CD4-positive, alpha-beta T cell (primary cell): ENCODE results near the gene ANXA9. TPM values are rescaled to one million over a fixed set of nuclear protein-coding genes. Genes with fewer than 3 reads are reported as not detected.

Experiments used
- ATAC-seq: fragments of 200-7000 bp; cut with Tn5 transposase; one replicate; pipeline ENCODE4 v1.10.0; 2022; ENCODE audit warnings: mild to moderate bottlenecking; ENCODE audit not compliant: poor library complexity
- CTCF ChIA-PET: fragments of 350-600 bp; sonication (Branson Sonifier 250); formaldehyde crosslinking; loops from one replicate; lab custom pipeline; 2021; ENCODE audit warnings: antibody characterized with exemption, inconsistent platforms; lab: Charles Lee
- POLR2A ChIA-PET: fragments of 350-600 bp; sonication (Branson Sonifier 250); formaldehyde crosslinking; loops from one replicate; lab custom pipeline; 2021; ENCODE audit warnings: antibody characterized with exemption, inconsistent platforms; lab: Charles Lee
- DNase-seq, 14 experiments: peaks; one replicate each; pipeline ENCODE4 v3.0.0-alpha.2; 2013 to 2020; ENCODE audit warnings: mixed read lengths in 2 of 14
- H3K27ac ChIP-seq, 2 donors: one replicate each; pipeline versions ENCODE4 v1.5.1 to v1.7.0; 2013; ENCODE audit warnings: low read length in 2 of 2, low read depth in 1 of 2, mild to moderate bottlenecking in 1 of 2
- H3K27me3 ChIP-seq, 2 experiments: 1 replicate in 1 of 2; 2 replicates in 1 of 2; pipeline versions ENCODE4 v1.6.1 to v1.7.0; 2013; ENCODE audit warnings: low read length in 2 of 2, control low read depth in 1 of 2, mild to moderate bottlenecking in 1 of 2, moderate library complexity in 1 of 2; ENCODE audit not compliant: insufficient read depth in 2 of 2, control insufficient read depth in 1 of 2
- H3K36me3 ChIP-seq: one replicate; pipeline ENCODE4 v1.6.1; 2013; ENCODE audit warnings: low read length, control low read depth; ENCODE audit not compliant: insufficient read depth
- H3K4me1 ChIP-seq: one replicate; pipeline ENCODE4 v1.6.1; 2013; ENCODE audit warnings: low read length, control low read depth; ENCODE audit not compliant: insufficient read depth
- H3K4me3 ChIP-seq: one replicate; pipeline ENCODE4 v1.5.1; 2013; ENCODE audit warnings: mild to moderate bottlenecking, low read length, moderate library complexity
- H3K9me3 ChIP-seq, 2 experiments: 1 replicate in 1 of 2; 2 replicates in 1 of 2; pipeline versions ENCODE4 v1.6.1 to v1.7.0; 2013; ENCODE audit warnings: low read length in 2 of 2, mild to moderate bottlenecking in 2 of 2, control low read depth in 1 of 2, moderate library complexity in 1 of 2; ENCODE audit not compliant: control insufficient read depth in 1 of 2, insufficient read depth in 1 of 2
- H3K27ac Mint-ChIP-seq: one replicate; pipeline ENCODE4 v1.8.0; 2020; ENCODE audit warnings: mixed read lengths
- H3K27me3 Mint-ChIP-seq: one replicate; pipeline ENCODE4 v1.8.0; 2021; ENCODE audit warnings: mixed read lengths
- H3K36me3 Mint-ChIP-seq: one replicate; pipeline ENCODE4 v1.8.0; 2021; ENCODE audit warnings: low read depth, mixed read lengths
- H3K4me1 Mint-ChIP-seq: one replicate; pipeline ENCODE4 v1.8.0; 2021; ENCODE audit warnings: low read depth, mixed read lengths
- H3K4me3 Mint-ChIP-seq: one replicate; pipeline ENCODE4 v1.8.0; 2020; ENCODE audit warnings: mild to moderate bottlenecking, mixed read lengths
- H3K9me3 Mint-ChIP-seq: one replicate; pipeline ENCODE4 v1.8.0; 2020; ENCODE audit warnings: mixed read lengths
- CTCF ChIP-seq: fragments of 200-600 bp; IDR thresholded peaks from one replicate; pipeline ENCODE4 v1.8.0; 2022; ENCODE audit warnings: antibody characterized with exemption, mild to moderate bottlenecking
- intact Hi-C, 2 experiments: fragments of 100-400 bp; cut with DNase I in 1 of 2; cut with micrococcal nuclease in 1 of 2; formaldehyde crosslinking; loops; one replicate each; pipeline versions ENCODE4 v1.15.1 to v1.9.0; 2023 to 2025; cut with DNase I, micrococcal nuclease
- total RNA-seq, 174 experiments: library from RNA in 2 of 174; stranded (reverse) in 2 of 174; gene quantifications; one replicate each; pipeline ENCODE4 v1.2.3 and lab custom pipeline; 2021 to 2026

Gene ANXA9
- total RNA-seq, 2 experiments from 2014 or later: not detected

- Mint-ChIP-seq H3K4me1 (peaks cover 38% of the 10 kb centered on the region), H3K9me3 (no peaks in the 10 kb centered on the region), H3K27me3 (no peaks in the 10 kb centered on the region), H3K36me3 (peaks cover 4% of the 10 kb centered on the region), H3K4me3 (no peak overlapping the region), H3K27ac (no peak overlapping the region)
- peak in 2 of 14 experiments; percentile 37 to 40 for DNase-seq
- Histone ChIP-seq H3K36me3 (no peaks in the 10 kb centered on the region), H3K4me1 (peaks cover 26% of the 10 kb centered on the region), H3K27ac (no peak overlapping the region), H3K9me3 (no peaks in the 10 kb centered on the region), H3K4me3 (no peak overlapping the region), H3K27me3 (no peaks in the 10 kb centered on the region)
- intact Hi-C loops: no loop called here
- POLR2A ChIA-PET: interaction anchor here (1.0 to 2.5 kb wide), 4 partner anchors 10 to 19 kb away, joined by 3 to 21 read pairs (median 4); partner anchors contain the start of gene CDC42SE1
- ATAC-seq: no peak
- CTCF ChIA-PET: interaction anchor here (0.7 to 8.3 kb wide), 5 partner anchors 15 to 57 kb away, joined by 3 to 58 read pairs (median 4); partner anchors contain the start of genes CDC42SE1, GABPB2 and MLLT11
- no peak for TF ChIP-seq CTCF
Measured at GRCh38 chr1:151043163-151043562, 61.1 kb downstream of the ANXA9 start.

Other genes with a start within 250 kb of the ANXA9 start
- gene CTSS, start 216.5 kb upstream of the ANXA9 start, total RNA-seq: 10 to 100 TPM; 83.1 to 83.5 TPM
- gene CTSK, start 174.0 kb upstream of the ANXA9 start, total RNA-seq: 10 to 100 TPM; 11.2 to 11.8 TPM
- 10 to 100 TPM; 18.8 to 21.5 TPM for gene ARNT, start 105.7 kb upstream of the ANXA9 start, total RNA-seq
- gene CTXND2, start 95.2 kb upstream of the ANXA9 start, total RNA-seq: not detected
- gene SETDB1, start 55.9 kb upstream of the ANXA9 start, total RNA-seq: 10 to 100 TPM; 39.4 to 40.4 TPM
- gene CERS2, start 7.5 kb upstream of the ANXA9 start, total RNA-seq: 10 to 100 TPM; 73.8 to 80.1 TPM
- gene MINDY1, start 24.6 kb downstream of the ANXA9 start, total RNA-seq: 1 to 10 TPM; 7.8 to 9.2 TPM
- 10 to 100 TPM; 10.9 to 12.1 TPM for gene PRUNE1, start 26.2 kb downstream of the ANXA9 start, total RNA-seq
- under 1 TPM; 0.30 to 0.42 TPM for gene BNIPL, start 54.3 kb downstream of the ANXA9 start, total RNA-seq
- 1 to 10 TPM in 1 of 2 experiments, under 1 TPM in 1; 0.58 to 1.2 TPM for gene C1orf56, start 65.5 kb downstream of the ANXA9 start, total RNA-seq
- 100 to 1,000 TPM; 401 to 404 TPM for gene CDC42SE1, start 77.3 kb downstream of the ANXA9 start, total RNA-seq
- 1 to 10 TPM; 2.8 to 2.9 TPM for gene MLLT11, start 78.1 kb downstream of the ANXA9 start, total RNA-seq
- gene GABPB2, start 88.5 kb downstream of the ANXA9 start, total RNA-seq: 10 to 100 TPM; 23.7 to 25.5 TPM
- gene SEMA6C, start 164.3 kb downstream of the ANXA9 start, total RNA-seq: 1 to 10 TPM; 3.8 to 5.5 TPM
- under 1 TPM; 0.70 to 0.74 TPM for gene TNFAIP8L2, start 174.4 kb downstream of the ANXA9 start, total RNA-seq
- gene LYSMD1, start 183.6 kb downstream of the ANXA9 start, total RNA-seq: under 1 TPM; 0.55 to 0.67 TPM
- 10 to 100 TPM; 35.2 to 35.7 TPM for gene SCNM1, start 183.9 kb downstream of the ANXA9 start, total RNA-seq
- gene TMOD4, start 193.7 kb downstream of the ANXA9 start, total RNA-seq: 1 to 10 TPM in 1 of 2 experiments, not detected in 1; 1.6 TPM
- 10 to 100 TPM; 12.7 to 17.2 TPM for gene VPS72, start 207.9 kb downstream of the ANXA9 start, total RNA-seq
- 10 to 100 TPM; 41.7 to 44.7 TPM for gene PIP5K1A, start 216.3 kb downstream of the ANXA9 start, total RNA-seq